Mesendoderm (in vitro differentiated cells): ENCODE data around the gene VPS26B.

ENCODE experiments used
- DNase-seq: peaks from one replicate; pipeline ENCODE4 v3.0.0; 2013
- H2AK5ac ChIP-seq: 2 replicates; pipeline ENCODE4 v1.6.1; 2013; ENCODE audit warnings: low read length, inconsistent platforms
- H2BK120ac ChIP-seq: 2 replicates; pipeline ENCODE4 v1.6.1; 2013; ENCODE audit warnings: low read depth, mild to moderate bottlenecking, low read length, moderate library complexity, mixed read lengths
- H2BK15ac ChIP-seq: replicated peaks from 2 replicates; pipeline ENCODE4 v1.6.1; 2013; ENCODE audit warnings: low read depth, mild to moderate bottlenecking, moderate library complexity
- H2BK5ac ChIP-seq: 2 replicates; pipeline ENCODE4 v1.6.1; 2013; ENCODE audit warnings: low read length, inconsistent platforms
- H3K18ac ChIP-seq: 2 replicates; pipeline ENCODE4 v1.6.1; 2013; ENCODE audit warnings: mild to moderate bottlenecking, low read length, mixed read lengths
- H3K23ac ChIP-seq: one replicate; pipeline ENCODE4 v1.6.1; 2013; ENCODE audit warnings: low read length
- H3K27ac ChIP-seq: 2 replicates; pipeline ENCODE4 v1.5.1; 2013; ENCODE audit warnings: low read depth, mild to moderate bottlenecking, inconsistent platforms, low read length, moderate library complexity
- H3K27me3 ChIP-seq: 2 replicates; pipeline ENCODE4 v1.6.1; 2013; ENCODE audit warnings: low read length, control low read depth, mild to moderate bottlenecking, inconsistent platforms; ENCODE audit not compliant: insufficient read depth, poor library complexity
- H3K36me3 ChIP-seq: 2 replicates; pipeline ENCODE4 v1.6.1; 2013; ENCODE audit warnings: low read length, inconsistent platforms; ENCODE audit not compliant: control insufficient read depth, insufficient read depth
- H3K4ac ChIP-seq: one replicate; pipeline ENCODE4 v1.6.1; 2013; ENCODE audit warnings: low read depth, mild to moderate bottlenecking, low read length, moderate library complexity
- H3K4me1 ChIP-seq: 2 replicates; pipeline ENCODE4 v1.6.1; 2013; ENCODE audit warnings: low read depth, low read length, inconsistent platforms; ENCODE audit not compliant: control insufficient read depth
- H3K4me2 ChIP-seq: 2 replicates; pipeline ENCODE4 v1.6.1; 2013; ENCODE audit warnings: low read length
- H3K4me3 ChIP-seq: 2 replicates; pipeline ENCODE4 v1.5.1; 2013; ENCODE audit warnings: mild to moderate bottlenecking, low read length
- H3K56ac ChIP-seq: one replicate; pipeline ENCODE4 v1.6.1; 2013; ENCODE audit warnings: low read length
- H3K79me1 ChIP-seq: 2 replicates; pipeline ENCODE4 v1.6.1; 2013; ENCODE audit warnings: low read length, inconsistent platforms
- H3K79me2 ChIP-seq: 2 replicates; pipeline ENCODE4 v1.6.1; 2013; ENCODE audit warnings: mild to moderate bottlenecking, low read length; ENCODE audit not compliant: control insufficient read depth, insufficient read depth
- H3K9ac ChIP-seq: 2 replicates; pipeline ENCODE4 v1.6.1; 2013; ENCODE audit warnings: low read length, inconsistent platforms
- H4K5ac ChIP-seq: one replicate; pipeline ENCODE4 v1.6.1; 2013; ENCODE audit warnings: low read length
- H4K8ac ChIP-seq: one replicate; pipeline ENCODE4 v1.6.1; 2013; ENCODE audit warnings: low read depth, mild to moderate bottlenecking, control low read depth, low read length, moderate library complexity
- WGBS: extraction: QIAGEN DNeasy Blood & Tissue Kit; methylation state at CpG from one replicate; pipeline ENCODE4 v1.1.7; 2013; ENCODE audit warnings: low lambda C conversion rate, missing lambda C conversion rate; ENCODE audit not compliant: insufficient coverage; ENCODE audit errors: extremely low coverage; 5-methylcytosine and 5-hydroxymethylcytosine counted together

VPS26B gene

DNA sequence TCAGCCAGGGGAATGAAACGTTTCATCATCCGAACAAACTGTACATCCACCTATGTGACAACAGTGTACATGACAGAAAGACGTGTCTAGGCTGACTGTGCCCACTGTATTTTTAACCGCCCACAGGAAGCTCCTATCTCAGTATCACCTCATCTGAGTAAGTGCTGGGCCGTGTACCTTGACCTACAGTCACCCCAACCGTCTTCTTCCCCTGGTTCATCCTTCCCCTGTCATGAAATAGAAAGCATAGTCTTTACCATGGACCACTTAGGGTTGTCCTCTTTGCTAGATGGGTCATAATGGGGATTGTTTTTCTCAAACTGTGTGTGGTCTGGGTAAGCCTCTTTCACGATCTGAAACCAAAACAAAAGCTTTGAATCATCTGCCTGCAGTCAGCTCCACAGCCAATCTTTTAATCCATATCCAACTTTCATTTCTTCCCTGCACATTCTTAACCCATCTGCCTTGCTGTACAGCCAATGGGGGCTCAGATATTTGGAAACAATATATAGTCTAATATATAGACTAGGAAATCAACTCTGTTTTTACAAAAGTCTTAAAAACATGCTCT, 24.5 kb downstream of the VPS26B start:
- Histone ChIP-seq H3K79me1 (no peaks in the 10 kb centered on the region), H3K27me3 (no peaks in the 10 kb centered on the region), H3K4me2 (no peak overlapping the region), H3K4me3 (no peak overlapping the region), H2BK15ac (no peak overlapping the region), H4K5ac (no peak overlapping the region), H2BK5ac (no peak overlapping the region), H3K18ac (no peak overlapping the region), H3K27ac (no peak overlapping the region), H3K36me3 (peaks cover 2% of the 10 kb centered on the region), H3K79me2 (no peaks in the 10 kb centered on the region), H3K4me1 (peaks cover 2% of the 10 kb centered on the region), H4K8ac (no peak overlapping the region), H3K4ac (no peak overlapping the region), H3K56ac (no peak overlapping the region), H3K9ac (no peak overlapping the region), H2BK120ac (no peak overlapping the region), H3K23ac (no peak overlapping the region), H2AK5ac (no peak overlapping the region)
- no peak for DNase-seq
- WGBS, result no CpG with 5 or more reads among the region's 7 CpGs

DNA sequence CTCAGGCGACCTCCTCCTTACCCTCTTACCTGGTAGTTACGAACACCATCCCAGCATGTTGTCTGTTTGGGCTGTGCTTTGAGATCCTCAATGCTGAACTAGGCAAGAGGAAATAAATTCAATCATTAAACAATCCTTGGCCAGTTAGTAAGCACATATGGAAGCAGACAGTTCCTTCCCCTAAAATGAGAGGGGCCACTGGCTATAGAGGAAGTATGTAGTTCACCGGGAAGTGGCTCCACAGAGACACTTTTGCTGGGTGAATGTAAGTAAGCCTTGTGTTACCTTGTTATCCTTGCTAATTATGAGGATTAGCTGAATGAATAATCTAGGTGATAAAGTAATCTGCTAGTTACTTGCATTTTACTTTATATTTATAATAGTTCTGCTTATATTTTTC, 25.8 kb downstream of the VPS26B start:
- Histone ChIP-seq H2BK120ac (no peak overlapping the region), H4K5ac (no peak overlapping the region), H3K4me3 (no peak overlapping the region), H3K18ac (no peak overlapping the region), H3K36me3 (peaks cover 2% of the 10 kb centered on the region), H3K4me1 (peaks cover 2% of the 10 kb centered on the region), H3K79me2 (no peaks in the 10 kb centered on the region), H2BK15ac (no peak overlapping the region), H2BK5ac (no peak overlapping the region), H2AK5ac (no peak overlapping the region), H3K27ac (no peak overlapping the region), H3K4me2 (no peak overlapping the region), H3K56ac (no peak overlapping the region), H3K27me3 (no peaks in the 10 kb centered on the region), H3K79me1 (no peaks in the 10 kb centered on the region), H4K8ac (no peak overlapping the region), H3K23ac (no peak overlapping the region), H3K4ac (no peak overlapping the region), H3K9ac (no peak overlapping the region)
- no peak for DNase-seq
- no CpG with 5 or more reads among the region's 3 CpGs for WGBS

DNA sequence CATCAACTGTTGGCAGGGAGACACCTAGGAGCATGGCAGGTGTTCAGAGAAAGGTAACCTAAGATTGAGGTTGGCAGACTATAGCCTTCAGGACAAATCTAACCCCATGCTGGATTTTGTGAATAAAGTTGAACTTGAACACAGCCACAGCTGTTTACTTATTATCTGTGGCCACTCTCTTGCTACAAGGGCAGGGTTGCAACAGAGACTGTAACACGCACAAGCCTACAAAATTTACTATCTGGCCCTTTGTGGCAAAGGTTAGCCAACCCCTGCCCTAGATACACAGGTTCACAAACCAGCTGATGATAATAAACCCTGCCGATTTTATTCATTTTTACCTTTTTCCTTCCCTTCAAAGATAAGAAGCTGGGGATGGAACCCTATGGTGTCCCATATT, 26.2 kb downstream of the VPS26B start:
- no peak overlapping the region for H4K5ac ChIP-seq
- no peak overlapping the region for H4K8ac ChIP-seq
- H3K36me3 ChIP-seq, result peaks cover 2% of the 10 kb centered on the region
- H3K27me3 ChIP-seq, result no peaks in the 10 kb centered on the region
- peaks cover 2% of the 10 kb centered on the region for H3K4me1 ChIP-seq
- no peak overlapping the region for H2AK5ac ChIP-seq
- no peak overlapping the region for H3K4ac ChIP-seq
- H3K18ac ChIP-seq, result no peak overlapping the region
- no peak overlapping the region for H3K9ac ChIP-seq
- no peaks in the 10 kb centered on the region for H3K79me2 ChIP-seq
- no CpG with 5 or more reads among the region's 2 CpGs for WGBS
- no peak overlapping the region for H3K27ac ChIP-seq
- H2BK5ac ChIP-seq, result no peak overlapping the region
- no peak overlapping the region for H3K56ac ChIP-seq
- no peak overlapping the region for H2BK120ac ChIP-seq
- no peaks in the 10 kb centered on the region for H3K79me1 ChIP-seq
- no peak for DNase-seq
- no peak overlapping the region for H2BK15ac ChIP-seq
- no peak overlapping the region for H3K23ac ChIP-seq
- no peak overlapping the region for H3K4me2 ChIP-seq
- H3K4me3 ChIP-seq, result no peak overlapping the region

DNA sequence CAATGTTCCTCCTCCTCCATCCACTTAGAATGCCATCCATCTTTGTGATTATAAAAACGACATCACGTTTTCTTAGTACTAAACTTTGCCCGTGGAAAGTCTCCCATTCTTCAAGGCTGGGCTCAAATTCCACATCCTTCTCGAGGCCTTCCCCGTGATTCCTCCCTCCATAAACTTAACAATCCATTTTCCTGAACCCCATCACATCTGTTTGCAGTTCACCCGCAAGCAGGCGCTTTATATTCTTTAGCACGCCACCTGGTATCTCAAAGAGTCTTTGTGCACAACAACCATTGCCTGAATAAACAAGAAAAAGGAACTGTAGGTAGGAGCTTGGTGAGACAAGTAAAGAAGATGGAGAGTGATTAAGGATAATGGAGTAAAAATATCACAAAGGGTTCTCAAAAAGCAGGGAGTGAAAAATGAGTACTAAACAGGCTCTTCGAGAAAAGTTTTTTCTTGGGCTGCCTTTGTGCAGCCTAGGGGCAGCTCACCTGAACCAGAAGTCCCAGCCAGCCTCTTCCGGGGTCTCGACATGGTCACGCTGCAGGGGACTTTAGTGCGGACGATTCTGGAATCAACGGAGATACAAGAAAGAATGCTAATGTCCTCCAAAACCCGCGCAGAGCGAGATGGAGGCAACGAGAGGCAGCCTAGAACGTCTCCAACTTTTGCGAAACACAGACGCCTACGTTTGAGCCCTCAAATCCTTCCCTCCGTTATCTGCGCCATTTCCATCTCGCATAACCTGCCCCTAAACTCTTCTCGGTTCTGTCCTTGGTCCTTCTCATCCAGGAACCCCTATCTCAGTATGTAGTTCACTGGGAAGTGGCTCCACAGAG, 28.1 kb downstream of the VPS26B start:
- Histone ChIP-seq H3K56ac (peak overlapping the region; percentile 94), H3K4me2 (peak overlapping the region; percentile 95), H3K4me3 (peak overlapping the region; percentile 91), H3K9ac (peak overlapping the region; percentile 80), H4K8ac (no peak overlapping the region), H2BK120ac (no peak overlapping the region), H3K79me2 (no peaks in the 10 kb centered on the region), H3K23ac (no peak overlapping the region), H2AK5ac (no peak overlapping the region), H3K4me1 (peaks cover 2% of the 10 kb centered on the region), H3K36me3 (peaks cover 2% of the 10 kb centered on the region), H3K27ac (no peak overlapping the region), H3K4ac (peak overlapping the region; percentile 22), H2BK15ac (no peak overlapping the region), H3K18ac (no peak overlapping the region), H2BK5ac (no peak overlapping the region), H3K27me3 (no peaks in the 10 kb centered on the region), H3K79me1 (no peaks in the 10 kb centered on the region), H4K5ac (no peak overlapping the region)
- WGBS, result no CpG with 5 or more reads among the region's 27 CpGs
- DNase-seq, result no peak

DNA sequence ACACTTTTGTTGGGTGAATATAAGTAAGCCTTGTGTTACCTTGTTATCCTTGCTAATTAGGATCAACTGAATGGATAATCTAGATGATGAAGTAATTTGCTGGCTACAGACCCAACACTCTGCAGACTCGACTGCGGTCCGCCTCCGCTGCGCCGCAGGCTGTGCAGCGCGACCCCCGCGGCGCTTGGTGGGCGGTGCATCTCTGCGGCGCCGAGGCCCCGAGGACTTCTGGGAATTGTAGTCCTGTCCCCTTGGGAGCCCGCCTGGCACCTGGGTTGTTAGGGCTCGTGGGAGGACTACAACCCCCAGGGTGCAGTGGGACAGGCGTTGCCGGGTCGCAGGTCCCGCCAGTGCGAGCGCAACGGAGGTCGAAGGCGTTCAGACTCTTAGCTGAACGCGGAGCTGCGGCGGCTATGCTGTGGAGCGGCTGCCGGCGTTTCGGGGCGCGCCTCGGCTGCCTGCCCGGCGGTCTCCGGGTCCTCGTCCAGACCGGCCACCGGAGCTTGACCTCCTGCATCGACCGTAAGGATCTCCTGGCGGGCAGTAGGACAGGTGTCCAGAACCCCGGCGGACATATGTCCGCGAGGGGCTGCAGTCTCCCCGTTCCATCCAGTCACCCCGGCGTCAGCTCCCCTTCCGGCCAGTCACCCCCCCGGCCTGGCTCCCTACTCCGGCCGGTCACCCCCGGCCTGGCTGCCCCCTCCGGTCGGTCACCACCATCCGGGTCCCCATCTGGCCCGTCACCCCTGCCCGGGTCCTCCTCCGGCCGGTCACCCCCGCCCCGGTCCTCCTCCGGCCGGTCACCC, 28.9 kb downstream of the VPS26B start, which contains the start of the genes ACAD8 and THYN1:
Gene ACAD8 (plus strand): TSS at position 381 of the 806 bp plus-strand sequence. CDS start 33 bp downstream, at position 414.
Gene THYN1 (minus strand): TSS at position 165 of the 806 bp plus-strand sequence. CDS start 470 bp downstream, outside the sequence.
- Histone ChIP-seq H3K4me2 (peak within 1 kb of the TSS; percentile 95), H2BK120ac (no peak within 1 kb of the TSS), H3K4ac (peak within 1 kb of the TSS; percentile 22), H3K79me2 (no peaks in the 10 kb centered on the region), H3K18ac (no peak within 1 kb of the TSS), H3K27me3 (no peaks in the 10 kb centered on the region), H3K23ac (no peak within 1 kb of the TSS), H2BK5ac (no peak within 1 kb of the TSS), H3K36me3 (no peaks in the 10 kb centered on the region), H3K4me1 (peaks cover 2% of the 10 kb centered on the region), H3K56ac (peak within 1 kb of the TSS; percentile 94), H3K9ac (peak within 1 kb of the TSS; percentile 80), H2AK5ac (no peak within 1 kb of the TSS), H3K4me3 (peak within 1 kb of the TSS; percentile 91), H3K27ac (no peak within 1 kb of the TSS), H4K8ac (no peak within 1 kb of the TSS), H2BK15ac (no peak within 1 kb of the TSS), H3K79me1 (no peaks in the 10 kb centered on the region), H4K5ac (no peak within 1 kb of the TSS)
- no CpG with 5 or more reads among the region's 70 CpGs for WGBS
- peak; percentile 99 for DNase-seq
